Measurements from ENCODE around the gene THOC6.

GRCh38 chr16:3071655-3072054 lies 47.8 kb downstream of the THOC6 start:
- no peak for TF ChIP-seq CTCF (IDR thresholded peaks at IDR 0.05)
- TF ChIP-seq POLR2A (IDR thresholded peaks at IDR 0.05): no peak
